SK-N-SH (cell line): Measurements from ENCODE around the gene BTBD9. TPM values are rescaled to one million over a fixed set of nuclear protein-coding genes. Genes with fewer than 3 reads are reported as not detected.
A peak's percentile ranks its signal among the peaks of the same experiment; 100 is the strongest.

ENCODE experiments used
- CTCF ChIA-PET: fragments of 300-600, 350-600 bp; formaldehyde crosslinking; extraction: SDS; loops from one replicate; lab custom pipeline; 2021; lab: Yijun Ruan, JAX
- POLR2A ChIA-PET: fragments of 350-600 bp; sonication (Branson Sonifier 250); formaldehyde crosslinking; extraction: SDS; loops from one replicate; lab custom pipeline; 2020; ENCODE audit warnings: antibody characterized with exemption, inconsistent platforms; lab: Yijun Ruan, JAX
- DNase-seq: peaks from one replicate; pipeline ENCODE4 v3.0.0; 2012
- H2AFZ ChIP-seq: fragments of 200-600 bp; sonication (generic); 2 replicates; pipeline ENCODE4 v1.8.1; 2016; ENCODE audit warnings: antibody characterized with exemption, mild to moderate bottlenecking, low read depth
- H3F3A ChIP-seq: fragments of 200-600 bp; sonication (generic); replicated peaks from 2 replicates; pipeline ENCODE3; 2016; ENCODE audit warnings: antibody characterized with exemption, mild to moderate bottlenecking; ENCODE audit not compliant: insufficient read depth
- H3K27ac ChIP-seq, 2 experiments: fragments of 200-500 bp in 1 of 2; fragments of 200-600 bp in 1 of 2; sonication (Bioruptor generic) in 1 of 2; sonication (generic), shearing (Covaris generic) in 1 of 2; 2 replicates each; pipeline versions ENCODE4 v1.5.1 to v1.6.1; 2014 to 2016; ENCODE audit warnings: low read depth in 2 of 2, inconsistent platforms in 1 of 2, low read length in 1 of 2, mild to moderate bottlenecking in 1 of 2, mixed read lengths in 1 of 2
- H3K27me3 ChIP-seq: fragments of 200-600 bp; sonication (generic), shearing (Covaris generic); 2 replicates; pipeline ENCODE4 v1.6.1; 2016; ENCODE audit warnings: mixed run types; ENCODE audit not compliant: insufficient read depth
- H3K36me3 ChIP-seq, 2 experiments: fragments of 200-500 bp in 1 of 2; fragments of 200-600 bp in 1 of 2; sonication (Bioruptor generic) in 1 of 2; sonication (generic) in 1 of 2; replicated peaks in 1 of 2; 2 replicates each; pipeline versions ENCODE3 to v1.5.1; 2014 to 2016; ENCODE audit warnings: low read length in 1 of 2, mild to moderate bottlenecking in 1 of 2; ENCODE audit not compliant: insufficient read depth in 2 of 2, control insufficient read depth in 1 of 2
- H3K4me1 ChIP-seq, 2 experiments: fragments of 200-500 bp in 1 of 2; fragments of 200-600 bp in 1 of 2; sonication (Bioruptor generic) in 1 of 2; sonication (generic), shearing (Covaris generic) in 1 of 2; 2 replicates each; pipeline versions ENCODE4 v1.5.1 to v1.6.1; 2014 to 2016; ENCODE audit warnings: low read depth in 1 of 2, low read length in 1 of 2, mixed run types in 1 of 2; ENCODE audit not compliant: insufficient read depth in 2 of 2, control insufficient read depth in 1 of 2
- H3K4me2 ChIP-seq: fragments of 200-600 bp; sonication (generic), shearing (Covaris generic); 2 replicates; pipeline ENCODE4 v1.6.1; 2017; ENCODE audit warnings: mixed run types
- H3K4me3 ChIP-seq, 2 experiments: fragments of 200-500 bp in 1 of 2; fragments of 200-600 bp in 1 of 2; sonication (Bioruptor generic) in 1 of 2; sonication (generic), shearing (Covaris generic) in 1 of 2; 2 replicates each; pipeline versions ENCODE4 v1.5.1 to v1.8.1; 2014 to 2016; ENCODE audit warnings: low read depth in 2 of 2, inconsistent platforms in 1 of 2, low read length in 1 of 2, mild to moderate bottlenecking in 1 of 2, mixed read lengths in 1 of 2, moderate library complexity in 1 of 2
- H3K79me2 ChIP-seq: fragments of 200-600 bp; sonication (generic); 2 replicates; pipeline ENCODE4 v1.8.1; 2017; ENCODE audit warnings: mild to moderate bottlenecking; ENCODE audit not compliant: insufficient read depth
- H3K9ac ChIP-seq: fragments of 200-600 bp; sonication (generic); 2 replicates; pipeline ENCODE4 v1.6.1; 2017; ENCODE audit warnings: mixed run types
- H3K9me2 ChIP-seq: fragments of 200-600 bp; sonication (generic); 2 replicates; pipeline ENCODE4 v1.6.1; 2017; ENCODE audit warnings: mixed run types
- H3K9me3 ChIP-seq: fragments of 200-600 bp; sonication (generic); 2 replicates; pipeline ENCODE4 v1.6.1; 2017; ENCODE audit warnings: mixed run types, mild to moderate bottlenecking, moderate library complexity
- H4K20me1 ChIP-seq: fragments of 200-600 bp; sonication (generic); 2 replicates; pipeline ENCODE4 v1.6.1; 2017; ENCODE audit warnings: mild to moderate bottlenecking, mixed run types; ENCODE audit not compliant: insufficient read depth
- ELF1 ChIP-seq: IDR thresholded peaks from 2 replicates; pipeline ENCODE4 v1.4.0; 2012
- EZH2phosphoT487 ChIP-seq: fragments of 200-600 bp; sonication (generic); IDR thresholded peaks from 2 replicates; pipeline ENCODE4 v1.6.1; 2017; ENCODE audit warnings: low read depth, mixed run types, mild to moderate bottlenecking, antibody characterized with exemption, moderate library complexity, borderline replicate concordance
- FOSL2 ChIP-seq: IDR thresholded peaks from 2 replicates; pipeline ENCODE4 v1.4.0; 2012; ENCODE audit warnings: low read depth, mild to moderate bottlenecking, moderate library complexity, borderline replicate concordance
- GATA2 ChIP-seq: sonication (generic); formaldehyde crosslinking; IDR thresholded peaks from 2 replicates; pipeline ENCODE4 v1.5.0; 2020; ENCODE audit warnings: mild to moderate bottlenecking, missing genetic modification reagents
- MEF2A ChIP-seq: IDR thresholded peaks from 2 replicates; pipeline ENCODE4 v1.4.0; 2012; ENCODE audit warnings: low read depth, borderline replicate concordance
- MXI1 ChIP-seq: IDR thresholded peaks from 2 replicates; pipeline ENCODE4 v1.6.1; 2012; ENCODE audit warnings: mild to moderate bottlenecking, low read depth, low read length, improper control_type of control experiment
- NFIC ChIP-seq: IDR thresholded peaks from 2 replicates; pipeline ENCODE4 v1.4.0; 2012; ENCODE audit warnings: borderline replicate concordance
- RCOR1 ChIP-seq: fragments of 150-350 bp; IDR thresholded peaks from 2 replicates; pipeline ENCODE4 v1.6.1; 2017; ENCODE audit warnings: antibody characterized with exemption, low read length
- RXRA ChIP-seq: IDR thresholded peaks from 2 replicates; pipeline ENCODE4 v1.4.0; 2012; ENCODE audit warnings: low read depth, mild to moderate bottlenecking, borderline replicate concordance
- TCF12 ChIP-seq: IDR thresholded peaks from 2 replicates; pipeline ENCODE4 v1.4.0; 2012
- YY1 ChIP-seq: IDR thresholded peaks from 2 replicates; pipeline ENCODE4 v1.4.0; 2012; ENCODE audit warnings: low read depth, mild to moderate bottlenecking
- WGBS: methylation state at CpG from one replicate; pipeline ENCODE4 v1.1.6; 2017; ENCODE audit warnings: low lambda C conversion rate; 5-methylcytosine and 5-hydroxymethylcytosine counted together
- polyA plus RNA-seq, 3 experiments: library from polyadenylated mRNA; depleted of rRNA; stranded (reverse); fragments of >200 nt; gene quantifications; 2 replicates each; pipeline ENCODE4 v1.2.3, GENCODE V29; 2012
- TF ChIP-seq, protein P1 (sequence below): IDR thresholded peaks from 2 replicates; pipeline ENCODE4 v1.4.0; 2012; ENCODE audit warnings: low read depth, borderline replicate concordance
- TF ChIP-seq, protein P2 (sequence below): fragments of 150-350 bp; IDR thresholded peaks from 2 replicates; pipeline ENCODE4 v1.6.1; 2017; ENCODE audit warnings: antibody characterized with exemption, low read length, low read depth, borderline replicate concordance
- TF ChIP-seq, protein P3 (sequence below): IDR thresholded peaks from 2 replicates; pipeline ENCODE4; 2012
- TF ChIP-seq, protein P4 (sequence below): IDR thresholded peaks from 2 replicates; pipeline ENCODE4 v1.4.0; 2012; ENCODE audit warnings: low read depth, borderline replicate concordance
- TF ChIP-seq, protein P5 (sequence below): fragments of 200-600 bp; sonication (generic); IDR thresholded peaks from 2 replicates; pipeline ENCODE4 v1.6.1; 2017; ENCODE audit warnings: antibody characterized with exemption, mild to moderate bottlenecking, moderate library complexity

BTBD9 gene
- polyA plus RNA-seq, 1 of the 3 experiments (the other 2 are of a cell fraction): 2.2 TPM

DNA sequence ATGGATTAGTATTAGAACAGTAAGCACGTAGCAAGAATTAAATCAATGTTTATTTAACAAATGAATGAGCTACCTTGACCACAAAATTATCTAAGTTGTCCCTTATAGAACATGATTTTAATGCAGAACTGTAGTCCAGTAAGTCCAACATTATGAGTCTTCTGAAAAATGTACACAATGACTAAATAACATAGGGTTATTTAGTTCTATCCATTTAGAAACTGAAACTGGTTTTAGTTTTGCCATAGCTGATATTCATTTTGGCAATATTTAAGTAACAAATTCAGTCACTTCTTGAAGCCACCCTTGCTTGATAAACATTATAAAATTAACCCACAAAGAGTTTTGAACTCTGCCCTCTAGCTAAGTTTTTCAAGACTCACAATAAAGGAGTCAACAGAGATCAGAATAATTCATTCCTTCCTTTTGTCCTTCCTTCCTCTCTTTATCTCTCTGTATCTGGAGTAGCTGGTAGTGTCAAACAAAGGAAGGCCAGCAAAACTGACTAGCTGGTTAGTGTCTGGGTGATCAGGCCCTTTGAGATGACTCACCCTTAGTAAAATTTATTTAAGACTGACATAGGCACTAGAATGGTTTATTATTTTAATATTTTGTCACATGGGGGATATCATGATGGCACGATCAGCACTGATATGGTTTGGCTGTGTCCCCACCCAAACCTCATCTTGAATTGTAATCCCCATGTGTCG is 115.1 kb downstream of the BTBD9 start:
- H3K36me3 ChIP-seq: no peaks in the 10 kb centered on the region
- POLR2A ChIA-PET: no interaction called here
- TF ChIP-seq, protein P1, sequence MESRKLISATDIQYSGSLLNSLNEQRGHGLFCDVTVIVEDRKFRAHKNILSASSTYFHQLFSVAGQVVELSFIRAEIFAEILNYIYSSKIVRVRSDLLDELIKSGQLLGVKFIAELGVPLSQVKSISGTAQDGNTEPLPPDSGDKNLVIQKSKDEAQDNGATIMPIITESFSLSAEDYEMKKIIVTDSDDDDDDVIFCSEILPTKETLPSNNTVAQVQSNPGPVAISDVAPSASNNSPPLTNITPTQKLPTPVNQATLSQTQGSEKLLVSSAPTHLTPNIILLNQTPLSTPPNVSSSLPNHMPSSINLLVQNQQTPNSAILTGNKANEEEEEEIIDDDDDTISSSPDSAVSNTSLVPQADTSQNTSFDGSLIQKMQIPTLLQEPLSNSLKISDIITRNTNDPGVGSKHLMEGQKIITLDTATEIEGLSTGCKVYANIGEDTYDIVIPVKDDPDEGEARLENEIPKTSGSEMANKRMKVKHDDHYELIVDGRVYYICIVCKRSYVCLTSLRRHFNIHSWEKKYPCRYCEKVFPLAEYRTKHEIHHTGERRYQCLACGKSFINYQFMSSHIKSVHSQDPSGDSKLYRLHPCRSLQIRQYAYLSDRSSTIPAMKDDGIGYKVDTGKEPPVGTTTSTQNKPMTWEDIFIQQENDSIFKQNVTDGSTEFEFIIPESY: no peak
- TF ChIP-seq NFIC (no peak), FOSL2 (peak; percentile 32; the same call in 1 of the 2 replicates), RCOR1 (no peak), TCF12 (0 out of 2 replicates have a peak, but pooled peaks have one; percentile 8)
- TF ChIP-seq, protein P2, sequence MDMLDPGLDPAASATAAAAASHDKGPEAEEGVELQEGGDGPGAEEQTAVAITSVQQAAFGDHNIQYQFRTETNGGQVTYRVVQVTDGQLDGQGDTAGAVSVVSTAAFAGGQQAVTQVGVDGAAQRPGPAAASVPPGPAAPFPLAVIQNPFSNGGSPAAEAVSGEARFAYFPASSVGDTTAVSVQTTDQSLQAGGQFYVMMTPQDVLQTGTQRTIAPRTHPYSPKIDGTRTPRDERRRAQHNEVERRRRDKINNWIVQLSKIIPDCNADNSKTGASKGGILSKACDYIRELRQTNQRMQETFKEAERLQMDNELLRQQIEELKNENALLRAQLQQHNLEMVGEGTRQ: no peak
- TF ChIP-seq, protein P3, sequence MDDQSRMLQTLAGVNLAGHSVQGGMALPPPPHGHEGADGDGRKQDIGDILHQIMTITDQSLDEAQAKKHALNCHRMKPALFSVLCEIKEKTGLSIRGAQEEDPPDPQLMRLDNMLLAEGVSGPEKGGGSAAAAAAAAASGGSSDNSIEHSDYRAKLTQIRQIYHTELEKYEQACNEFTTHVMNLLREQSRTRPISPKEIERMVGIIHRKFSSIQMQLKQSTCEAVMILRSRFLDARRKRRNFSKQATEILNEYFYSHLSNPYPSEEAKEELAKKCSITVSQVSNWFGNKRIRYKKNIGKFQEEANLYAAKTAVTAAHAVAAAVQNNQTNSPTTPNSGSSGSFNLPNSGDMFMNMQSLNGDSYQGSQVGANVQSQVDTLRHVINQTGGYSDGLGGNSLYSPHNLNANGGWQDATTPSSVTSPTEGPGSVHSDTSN: no peak
- TF ChIP-seq, all 33 proteins: peak for 2
- Histone ChIP-seq H3K4me3 (no peak overlapping the region), H3F3A (peaks cover 6% of the 10 kb centered on the region), H2AFZ (no peak overlapping the region), H3K9me2 (no peaks in the 10 kb centered on the region), H3K4me2 (peak overlapping the region; percentile 10; the same call in 1 of the 2 replicates), H4K20me1 (no peaks in the 10 kb centered on the region), H3K27me3 (no peaks in the 10 kb centered on the region), H3K4me1 (peaks cover 0 to 2% of the 10 kb centered on the region in 2 experiments; a peak in 2 of 4 replicates), H3K9ac (no peak overlapping the region), H3K27ac (peak overlapping the region in 1 of 2 experiments; percentile 32; a peak in 2 of 4 replicates), H3K79me2 (no peaks in the 10 kb centered on the region), H3K9me3 (no peaks in the 10 kb centered on the region)
- no peak for DNase-seq
- CTCF ChIA-PET: interaction anchor here (0.8 kb wide), 1 partner anchor 51 kb away, joined by 4 read pairs; no protein-coding TSS in a partner anchor
- WGBS: 94% methylated on average over 3 of the region's 3 CpGs

DNA sequence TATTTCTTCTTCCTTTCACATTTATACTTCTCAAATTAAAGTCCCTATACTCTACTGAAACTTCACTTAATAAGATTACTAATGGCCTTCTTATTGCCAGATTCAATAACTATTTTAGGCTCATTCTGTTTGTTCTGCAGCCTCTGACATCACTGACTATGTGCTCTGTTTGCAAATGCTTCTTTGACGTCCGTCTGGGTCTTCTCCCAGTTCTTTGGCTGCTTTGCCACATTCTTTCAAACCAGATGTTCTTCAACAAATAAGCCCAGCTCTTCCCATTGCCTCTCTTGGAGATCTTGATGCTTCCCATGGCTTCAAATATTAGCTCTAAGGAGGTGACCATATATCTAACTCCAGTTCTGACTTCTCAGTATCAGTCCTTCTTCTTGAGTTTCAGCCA is 117.4 kb downstream of the BTBD9 start:
- Histone ChIP-seq H3K4me2 (no peak overlapping the region), H3K4me1 (peaks cover 5 to 13% of the 10 kb centered on the region in 2 experiments; a peak in 3 of 4 replicates), H3K27ac (no peak overlapping the region), H4K20me1 (0 out of 2 replicates have a peak, but pooled peaks cover 1% of the 10 kb centered on the region), H3K9me3 (no peaks in the 10 kb centered on the region), H3K9me2 (no peaks in the 10 kb centered on the region), H3F3A (peaks cover 13% of the 10 kb centered on the region), H3K36me3 (no peaks in the 10 kb centered on the region), H2AFZ (no peak overlapping the region), H3K79me2 (no peaks in the 10 kb centered on the region), H3K4me3 (no peak overlapping the region), H3K9ac (no peak overlapping the region), H3K27me3 (no peaks in the 10 kb centered on the region)
- TF ChIP-seq, protein P4, sequence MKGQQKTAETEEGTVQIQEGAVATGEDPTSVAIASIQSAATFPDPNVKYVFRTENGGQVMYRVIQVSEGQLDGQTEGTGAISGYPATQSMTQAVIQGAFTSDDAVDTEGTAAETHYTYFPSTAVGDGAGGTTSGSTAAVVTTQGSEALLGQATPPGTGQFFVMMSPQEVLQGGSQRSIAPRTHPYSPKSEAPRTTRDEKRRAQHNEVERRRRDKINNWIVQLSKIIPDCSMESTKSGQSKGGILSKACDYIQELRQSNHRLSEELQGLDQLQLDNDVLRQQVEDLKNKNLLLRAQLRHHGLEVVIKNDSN: no peak
- TF ChIP-seq, protein P3: no peak
- TF ChIP-seq MXI1: no peak
- TF ChIP-seq RXRA: no peak
- no peak for TF ChIP-seq MEF2A
- no peak for TF ChIP-seq YY1
- no peak for TF ChIP-seq RCOR1
- TF ChIP-seq EZH2phosphoT487: no peak
- TF ChIP-seq, protein P5, sequence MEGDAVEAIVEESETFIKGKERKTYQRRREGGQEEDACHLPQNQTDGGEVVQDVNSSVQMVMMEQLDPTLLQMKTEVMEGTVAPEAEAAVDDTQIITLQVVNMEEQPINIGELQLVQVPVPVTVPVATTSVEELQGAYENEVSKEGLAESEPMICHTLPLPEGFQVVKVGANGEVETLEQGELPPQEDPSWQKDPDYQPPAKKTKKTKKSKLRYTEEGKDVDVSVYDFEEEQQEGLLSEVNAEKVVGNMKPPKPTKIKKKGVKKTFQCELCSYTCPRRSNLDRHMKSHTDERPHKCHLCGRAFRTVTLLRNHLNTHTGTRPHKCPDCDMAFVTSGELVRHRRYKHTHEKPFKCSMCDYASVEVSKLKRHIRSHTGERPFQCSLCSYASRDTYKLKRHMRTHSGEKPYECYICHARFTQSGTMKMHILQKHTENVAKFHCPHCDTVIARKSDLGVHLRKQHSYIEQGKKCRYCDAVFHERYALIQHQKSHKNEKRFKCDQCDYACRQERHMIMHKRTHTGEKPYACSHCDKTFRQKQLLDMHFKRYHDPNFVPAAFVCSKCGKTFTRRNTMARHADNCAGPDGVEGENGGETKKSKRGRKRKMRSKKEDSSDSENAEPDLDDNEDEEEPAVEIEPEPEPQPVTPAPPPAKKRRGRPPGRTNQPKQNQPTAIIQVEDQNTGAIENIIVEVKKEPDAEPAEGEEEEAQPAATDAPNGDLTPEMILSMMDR: no peak
- TF ChIP-seq GATA2: no peak
- no peak for TF ChIP-seq ELF1
- DNase-seq: no peak
- WGBS: 44% methylated on average over 2 of the region's 2 CpGs
- CTCF ChIA-PET: interaction anchor here (1.0 to 1.1 kb wide), 2 partner anchors 28 to 48 kb away, joined by 3 read pairs; no protein-coding TSS in a partner anchor
- POLR2A ChIA-PET: interaction anchor here (0.6 kb wide), 1 partner anchor 168 kb away, joined by 3 read pairs; no protein-coding TSS in a partner anchor
